Natural killer cell (primary cell): ENCODE data around the gene DCAF12L1. TPM values are rescaled to one million over a fixed set of nuclear protein-coding genes. Genes with fewer than 3 reads are reported as not detected.

Experiments
- ATAC-seq, 3 donors: fragments of 150-1000 bp in 2 of 3; fragments of 200-7000 bp in 1 of 3; cut with Tn5 transposase; 1 replicate in 1 of 3; 2 replicates in 2 of 3; pipeline ENCODE4 v1.10.0; 2021; ENCODE audit warnings: mild to moderate bottlenecking in 2 of 3, moderate library complexity in 2 of 3
- DNase-seq, 2 donors: peaks; one replicate each; pipeline versions ENCODE4 v3.0.0 to v3.0.0-alpha.2; 2013 to 2021; ENCODE audit warnings: mixed read lengths in 1 of 2
- H3K27ac ChIP-seq: one replicate; pipeline ENCODE4 v1.5.1; 2013; ENCODE audit warnings: mild to moderate bottlenecking, low read length
- H3K27me3 ChIP-seq: one replicate; pipeline ENCODE4 v1.6.1; 2013; ENCODE audit warnings: low read length; ENCODE audit not compliant: control insufficient read depth, insufficient read depth
- H3K36me3 ChIP-seq: one replicate; pipeline ENCODE4 v1.6.1; 2013; ENCODE audit warnings: low read length; ENCODE audit not compliant: control insufficient read depth, insufficient read depth
- H3K4me1 ChIP-seq: one replicate; pipeline ENCODE4 v1.6.1; 2013; ENCODE audit warnings: low read length; ENCODE audit not compliant: control insufficient read depth, insufficient read depth
- H3K4me3 ChIP-seq: one replicate; pipeline ENCODE4 v1.5.1; 2013; ENCODE audit warnings: low read length
- H3K9me3 ChIP-seq: one replicate; pipeline ENCODE4 v1.6.1; 2013; ENCODE audit warnings: low read length; ENCODE audit not compliant: control insufficient read depth, insufficient read depth
- H3K27ac Mint-ChIP-seq, 2 donors: one replicate each; pipeline ENCODE4 v1.8.0; 2022; ENCODE audit warnings: mild to moderate bottlenecking in 2 of 2, mixed read lengths in 2 of 2, moderate library complexity in 1 of 2
- H3K27me3 Mint-ChIP-seq, 2 donors: one replicate each; pipeline ENCODE4 v1.8.0; 2022; ENCODE audit warnings: low read depth in 2 of 2, mixed read lengths in 2 of 2
- H3K36me3 Mint-ChIP-seq: one replicate; pipeline ENCODE4 v1.8.0; 2022; ENCODE audit warnings: mixed read lengths
- H3K4me1 Mint-ChIP-seq, 2 donors: one replicate each; pipeline ENCODE4 v1.8.0; 2022; ENCODE audit warnings: mixed read lengths in 2 of 2
- H3K4me3 Mint-ChIP-seq: one replicate; pipeline ENCODE4 v1.8.0; 2022; ENCODE audit warnings: mild to moderate bottlenecking, moderate library complexity, mixed read lengths
- H3K9me3 Mint-ChIP-seq, 2 donors: one replicate each; pipeline ENCODE4 v1.8.0; 2022; ENCODE audit warnings: mixed read lengths in 2 of 2
- WGBS: methylation state at CpG from one replicate; pipeline ENCODE4 v1.1.7; 2013; ENCODE audit warnings: missing lambda C conversion rate; ENCODE audit not compliant: insufficient coverage; 5-methylcytosine and 5-hydroxymethylcytosine counted together
- intact Hi-C: fragments of 100-400 bp; cut with micrococcal nuclease; formaldehyde crosslinking; loops from one replicate; pipeline ENCODE4 v1.14.2; 2022
- total RNA-seq, 4 donors: library from RNA; stranded (reverse); fragments of 120-200 nt in 1 of 4; gene quantifications; one replicate each; pipeline versions ENCODE4 v1.2.3 to v1.2.4, GENCODE V29; 2013 to 2022
- TF ChIP-seq, protein P1 (sequence below): fragments of 200-600 bp; IDR thresholded peaks from one replicate; pipeline ENCODE4 v1.8.0; 2022; ENCODE audit warnings: antibody characterized with exemption

The DCAF12L1 gene
- total RNA-seq, 3 donors from 2014 or later (not counting 1 experiment from before 2014, with no cell fraction given) = not detected

DNA sequence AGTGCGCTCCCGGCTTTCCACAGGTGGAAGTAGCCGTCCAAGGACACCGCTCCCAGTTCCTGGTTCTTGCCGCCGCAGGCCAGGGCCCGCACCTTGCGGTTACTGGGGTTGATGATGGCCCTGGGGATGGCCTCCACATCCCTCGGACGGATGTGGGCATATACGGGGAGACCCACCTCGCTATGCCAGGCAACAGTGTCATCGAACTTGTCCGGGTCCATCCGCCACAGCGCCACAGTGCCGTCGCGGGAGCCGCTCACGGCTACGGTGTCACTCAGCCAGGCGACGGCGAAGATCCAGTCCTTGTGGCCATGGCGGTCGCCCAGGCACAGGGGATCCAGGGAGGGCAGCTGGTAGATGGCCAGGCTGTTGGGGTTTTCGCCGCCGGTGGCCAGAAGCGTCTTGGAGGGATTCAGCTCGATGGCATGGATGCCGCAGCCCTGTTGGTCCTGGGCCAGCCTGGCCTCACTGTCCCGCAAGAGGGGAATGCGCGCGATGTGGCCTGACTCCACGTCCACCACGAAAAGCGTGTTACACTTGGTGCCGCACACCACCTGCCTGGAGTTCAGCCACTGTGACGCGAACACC lies 795 bp downstream of the DCAF12L1 start:
- H3K36me3 ChIP-seq = no peaks in the 10 kb centered on the region
- intact Hi-C loops = no loop called here
- TF ChIP-seq, protein P1, sequence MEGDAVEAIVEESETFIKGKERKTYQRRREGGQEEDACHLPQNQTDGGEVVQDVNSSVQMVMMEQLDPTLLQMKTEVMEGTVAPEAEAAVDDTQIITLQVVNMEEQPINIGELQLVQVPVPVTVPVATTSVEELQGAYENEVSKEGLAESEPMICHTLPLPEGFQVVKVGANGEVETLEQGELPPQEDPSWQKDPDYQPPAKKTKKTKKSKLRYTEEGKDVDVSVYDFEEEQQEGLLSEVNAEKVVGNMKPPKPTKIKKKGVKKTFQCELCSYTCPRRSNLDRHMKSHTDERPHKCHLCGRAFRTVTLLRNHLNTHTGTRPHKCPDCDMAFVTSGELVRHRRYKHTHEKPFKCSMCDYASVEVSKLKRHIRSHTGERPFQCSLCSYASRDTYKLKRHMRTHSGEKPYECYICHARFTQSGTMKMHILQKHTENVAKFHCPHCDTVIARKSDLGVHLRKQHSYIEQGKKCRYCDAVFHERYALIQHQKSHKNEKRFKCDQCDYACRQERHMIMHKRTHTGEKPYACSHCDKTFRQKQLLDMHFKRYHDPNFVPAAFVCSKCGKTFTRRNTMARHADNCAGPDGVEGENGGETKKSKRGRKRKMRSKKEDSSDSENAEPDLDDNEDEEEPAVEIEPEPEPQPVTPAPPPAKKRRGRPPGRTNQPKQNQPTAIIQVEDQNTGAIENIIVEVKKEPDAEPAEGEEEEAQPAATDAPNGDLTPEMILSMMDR = no peak
- H3K4me1 ChIP-seq = no peaks in the 10 kb centered on the region
- WGBS = 90% methylated on average over 43 of the region's 43 CpGs
- no peak overlapping the region for H3K4me3 ChIP-seq
- no peaks in the 10 kb centered on the region for H3K27me3 Mint-ChIP-seq
- ATAC-seq = no peak
- no peak overlapping the region for H3K27ac ChIP-seq
- H3K27me3 ChIP-seq = no peaks in the 10 kb centered on the region
- H3K4me3 Mint-ChIP-seq = no peak overlapping the region
- no peak overlapping the region for H3K27ac Mint-ChIP-seq
- H3K9me3 ChIP-seq = no peaks in the 10 kb centered on the region
- no peak for DNase-seq
- peaks cover 2 to 3% of the 10 kb centered on the region in 2 donors for H3K9me3 Mint-ChIP-seq
- no peaks in the 10 kb centered on the region for H3K4me1 Mint-ChIP-seq
- no peaks in the 10 kb centered on the region for H3K36me3 Mint-ChIP-seq

DNA sequence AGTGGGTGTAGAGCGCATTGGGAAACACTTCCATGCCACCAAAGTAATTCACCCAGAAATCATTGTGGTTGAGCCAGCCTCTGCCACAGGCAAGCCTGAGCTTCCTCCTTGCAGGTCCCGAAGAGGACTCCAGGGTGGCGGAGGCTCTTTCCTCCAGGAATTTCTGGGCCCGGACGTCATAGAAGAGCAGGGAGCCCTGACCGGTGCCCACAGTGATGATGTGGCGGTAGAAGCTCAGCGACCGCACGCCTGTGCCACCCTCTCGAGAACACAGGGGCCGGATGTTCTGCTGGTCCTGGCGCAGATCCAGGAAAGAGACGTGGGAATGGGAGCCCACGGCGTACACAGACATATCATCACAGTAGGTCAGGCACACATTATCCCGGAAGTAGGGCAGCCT lies 1.3 kb downstream of the DCAF12L1 start:
- Histone ChIP-seq H3K36me3 (no peaks in the 10 kb centered on the region), H3K4me3 (no peak overlapping the region), H3K27me3 (no peaks in the 10 kb centered on the region), H3K27ac (no peak overlapping the region), H3K4me1 (no peaks in the 10 kb centered on the region), H3K9me3 (no peaks in the 10 kb centered on the region)
- Mint-ChIP-seq H3K36me3 (no peaks in the 10 kb centered on the region), H3K4me3 (no peak overlapping the region), H3K27me3 (no peaks in the 10 kb centered on the region), H3K27ac (no peak overlapping the region), H3K9me3 (peaks cover 2 to 3% of the 10 kb centered on the region in 2 donors), H3K4me1 (no peaks in the 10 kb centered on the region)
- WGBS = 97% methylated on average over 17 of the region's 17 CpGs
- no peak for ATAC-seq
- intact Hi-C loops = no loop called here
- TF ChIP-seq, protein P1 = no peak
- no peak for DNase-seq

DNA sequence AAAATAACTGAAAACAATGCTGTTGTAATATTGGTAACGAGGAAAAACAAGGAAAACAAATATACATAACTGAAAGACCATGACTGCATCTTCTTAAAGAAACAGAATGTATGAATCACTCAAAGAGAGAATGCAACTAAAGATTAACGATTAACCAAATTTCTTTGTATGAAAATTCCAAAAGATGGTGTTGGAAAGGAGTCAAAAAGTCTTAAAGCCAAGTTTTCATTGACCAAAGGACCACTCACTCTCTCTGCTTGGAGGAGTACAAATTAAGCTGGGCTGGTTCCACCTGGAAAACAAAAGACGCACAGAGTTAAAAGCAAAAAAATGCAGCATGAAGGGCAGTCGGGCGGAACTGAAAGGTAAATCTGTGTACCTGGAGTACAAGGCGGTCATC lies 1.8 kb downstream of the DCAF12L1 start:
- Mint-ChIP-seq H3K4me1 (no peaks in the 10 kb centered on the region), H3K4me3 (no peak overlapping the region), H3K27me3 (no peaks in the 10 kb centered on the region), H3K9me3 (peaks cover 2 to 3% of the 10 kb centered on the region in 2 donors), H3K36me3 (no peaks in the 10 kb centered on the region), H3K27ac (no peak overlapping the region)
- intact Hi-C loops = no loop called here
- TF ChIP-seq, protein P1 = no peak
- no peaks in the 10 kb centered on the region for H3K36me3 ChIP-seq
- H3K27ac ChIP-seq = no peak overlapping the region
- DNase-seq (no peak), ATAC-seq (no peak)
- no peaks in the 10 kb centered on the region for H3K27me3 ChIP-seq
- WGBS = 92% methylated on average over 4 of the region's 6 CpGs
- no peak overlapping the region for H3K4me3 ChIP-seq
- H3K9me3 ChIP-seq = no peaks in the 10 kb centered on the region
- H3K4me1 ChIP-seq = no peaks in the 10 kb centered on the region

GRCh38 chrX:126509923-126510322 lies 42.7 kb downstream of the DCAF12L1 start:
- Histone ChIP-seq H3K36me3 (no peaks in the 10 kb centered on the region), H3K4me3 (no peak overlapping the region), H3K27me3 (no peaks in the 10 kb centered on the region), H3K27ac (no peak overlapping the region), H3K9me3 (no peaks in the 10 kb centered on the region), H3K4me1 (no peaks in the 10 kb centered on the region)
- WGBS = 33% methylated on average over 2 of the region's 3 CpGs
- Mint-ChIP-seq H3K9me3 (peaks cover 4 to 7% of the 10 kb centered on the region in 2 donors), H3K36me3 (no peaks in the 10 kb centered on the region), H3K27ac (no peak overlapping the region), H3K4me3 (no peak overlapping the region), H3K27me3 (no peaks in the 10 kb centered on the region), H3K4me1 (no peaks in the 10 kb centered on the region)
- ATAC-seq = no peak
- DNase-seq = no peak
- TF ChIP-seq, protein P1 = no peak
- intact Hi-C loops = no loop called here
